GM18526 (cell line): ENCODE results near the gene SPG7.

Source experiments
- POLR2A ChIP-seq: IDR thresholded peaks from 3 replicates; pipeline ENCODE4 v1.6.1; 2011; ENCODE audit not compliant: insufficient read length; ENCODE audit errors: extremely low read depth

The SPG7 gene

DNA sequence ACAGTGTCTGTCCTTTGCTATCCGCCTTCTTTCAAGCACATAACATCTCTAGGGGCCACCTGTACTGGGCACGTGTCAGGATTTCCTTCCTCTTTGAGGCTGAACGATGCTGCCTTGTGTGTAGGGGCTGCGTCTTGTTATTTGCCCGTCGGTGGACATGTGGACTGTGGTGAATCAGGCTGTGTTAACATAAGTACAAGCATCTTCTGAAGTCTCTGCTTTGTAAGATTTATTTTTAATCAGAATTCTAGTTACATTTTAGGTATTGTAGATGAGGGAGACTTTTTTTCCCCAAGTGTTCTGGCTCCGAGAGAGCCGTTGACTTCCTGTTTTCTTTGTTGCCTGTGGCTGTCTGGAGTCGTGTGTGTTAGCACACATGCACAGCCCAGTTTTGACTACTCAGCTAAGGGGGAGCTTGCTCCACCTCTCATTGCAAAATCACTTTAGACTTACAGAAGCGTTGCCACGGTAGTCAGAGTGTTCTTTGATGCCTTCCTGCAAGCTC lies 26.1 kb downstream of the SPG7 start:
- no peak for TF ChIP-seq POLR2A

DNA sequence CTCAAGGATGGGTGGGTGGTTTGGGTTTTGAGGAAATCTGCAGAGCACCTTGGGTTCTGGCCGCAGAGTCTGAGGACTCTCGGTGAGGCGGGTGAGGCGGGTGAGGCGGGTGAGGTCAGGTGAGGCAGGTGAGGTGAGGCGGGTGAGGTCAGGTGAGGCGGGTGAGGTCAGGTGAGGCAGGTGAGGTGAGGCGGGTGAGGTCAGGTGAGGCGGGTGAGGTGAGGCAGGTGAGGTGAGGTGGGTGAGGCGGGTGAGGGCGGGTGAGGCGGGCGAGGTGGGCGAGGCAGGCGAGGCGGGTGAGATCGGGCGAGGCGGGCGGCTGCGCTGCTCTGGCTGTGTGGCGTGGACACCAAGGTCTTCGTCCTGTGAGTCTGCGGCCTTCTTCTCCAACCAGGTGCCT lies 28.2 kb downstream of the SPG7 start:
- no peak for TF ChIP-seq POLR2A

DNA sequence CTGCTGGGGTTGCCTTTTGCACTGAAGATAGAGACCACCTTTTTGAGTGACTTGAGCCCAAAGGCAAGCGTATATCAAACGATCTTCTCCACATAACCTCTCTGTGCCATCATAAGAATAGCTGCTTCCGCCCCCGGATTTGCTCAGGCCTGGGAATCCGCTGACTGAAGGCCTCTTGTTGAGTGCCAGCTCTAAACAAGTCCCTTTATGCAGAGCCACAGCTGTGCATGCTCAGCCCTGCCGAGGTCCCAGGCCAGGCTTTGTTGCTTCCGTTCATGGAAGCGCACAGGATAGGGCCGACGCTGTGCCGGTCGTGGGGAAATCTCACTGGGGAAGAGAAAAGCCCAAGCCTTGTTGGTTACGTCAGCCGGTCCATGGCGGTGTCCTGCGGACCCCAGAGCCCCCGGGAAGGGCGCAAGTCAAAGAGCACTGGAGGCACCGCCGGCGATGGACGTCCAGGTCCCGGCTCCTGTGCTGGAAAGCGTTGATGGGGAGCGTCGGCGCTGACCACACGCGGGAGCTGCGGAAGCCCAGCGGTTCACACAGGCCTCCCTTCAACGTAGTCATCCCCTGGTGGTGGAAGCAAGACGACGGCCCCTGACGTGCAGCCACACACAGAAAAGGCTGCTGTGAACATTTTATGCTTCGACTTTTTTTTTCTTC lies 28.8 kb downstream of the SPG7 start:
- TF ChIP-seq POLR2A, result no peak

DNA sequence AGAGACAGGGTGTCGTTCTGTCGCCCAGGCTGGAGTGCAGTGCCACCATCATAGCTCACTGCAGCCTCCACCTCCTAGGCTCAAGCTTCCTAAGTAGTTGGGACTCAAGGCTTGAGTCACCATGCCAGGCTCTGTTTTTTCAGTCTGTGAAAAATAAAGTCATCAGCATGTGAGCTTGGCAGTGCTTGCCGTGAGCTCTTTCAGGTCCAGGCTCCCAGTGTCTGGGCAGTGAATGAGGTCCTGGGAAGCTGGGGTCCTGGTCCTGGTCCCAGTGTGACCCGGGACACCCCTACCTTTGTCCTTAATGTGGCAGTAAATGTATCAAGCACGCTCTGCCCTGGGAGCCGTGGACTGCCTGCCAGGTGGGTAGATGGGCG lies 29.3 kb downstream of the SPG7 start:
- no peak for TF ChIP-seq POLR2A

DNA sequence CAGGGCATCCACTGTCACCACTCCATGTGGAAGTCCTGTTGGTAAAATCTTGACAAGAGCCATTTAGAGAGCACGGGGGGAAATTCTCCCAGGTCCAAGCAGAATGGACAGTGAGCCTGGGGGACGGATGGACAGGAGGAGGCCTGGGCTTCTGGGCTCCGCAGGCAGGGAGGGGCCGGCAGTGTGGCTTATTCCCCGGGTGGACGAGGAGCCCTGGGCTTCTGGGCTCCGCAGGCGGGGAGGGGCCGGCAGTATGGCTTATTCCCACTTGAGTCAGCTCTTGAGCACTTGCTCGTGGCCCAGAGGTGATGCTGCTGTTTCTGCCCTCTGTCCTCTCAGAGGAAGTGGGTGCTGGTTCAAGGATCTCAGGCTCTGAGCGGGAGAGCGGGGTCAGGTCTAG lies 30.1 kb downstream of the SPG7 start:
- no peak for TF ChIP-seq POLR2A

DNA sequence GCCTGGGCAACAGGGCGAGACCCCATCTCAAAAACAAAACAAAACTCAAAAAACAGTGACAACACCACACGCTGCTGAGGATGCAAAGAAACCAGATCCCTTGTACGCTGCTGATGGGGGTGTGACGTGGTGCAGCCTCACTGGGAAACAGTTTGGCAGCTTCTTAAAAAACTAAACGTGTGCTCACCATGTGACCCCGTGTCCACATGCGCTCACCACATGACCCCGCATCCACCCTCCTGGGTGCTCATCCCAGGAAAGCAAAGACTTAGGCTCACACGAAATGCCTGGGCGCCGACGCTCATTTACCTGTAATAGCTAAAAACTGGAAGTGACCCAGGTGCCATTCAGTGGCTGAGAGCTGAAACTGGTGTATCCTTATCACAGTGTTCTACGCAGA lies 32.4 kb downstream of the SPG7 start:
- TF ChIP-seq POLR2A, result no peak

DNA sequence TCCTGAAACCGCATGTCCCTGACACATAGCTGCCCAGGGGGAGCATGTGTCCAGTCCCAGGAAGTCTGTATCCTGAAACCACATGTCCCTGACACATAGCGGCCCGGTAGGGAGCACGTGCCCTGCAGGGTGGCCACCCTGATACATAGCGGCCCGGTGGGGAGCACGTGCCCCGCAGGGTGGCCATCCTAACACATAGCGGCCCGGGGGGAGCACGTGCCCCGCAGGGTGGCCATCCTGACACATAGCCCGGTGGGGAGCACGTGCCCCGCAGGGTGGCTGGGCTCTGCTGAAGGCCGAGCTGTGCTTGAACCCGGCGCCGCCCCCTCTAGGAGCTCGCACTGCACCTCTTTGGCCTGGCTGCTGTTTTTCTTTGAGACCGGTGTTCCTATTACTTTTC lies 33.6 kb downstream of the SPG7 start:
- TF ChIP-seq POLR2A, result no peak

DNA sequence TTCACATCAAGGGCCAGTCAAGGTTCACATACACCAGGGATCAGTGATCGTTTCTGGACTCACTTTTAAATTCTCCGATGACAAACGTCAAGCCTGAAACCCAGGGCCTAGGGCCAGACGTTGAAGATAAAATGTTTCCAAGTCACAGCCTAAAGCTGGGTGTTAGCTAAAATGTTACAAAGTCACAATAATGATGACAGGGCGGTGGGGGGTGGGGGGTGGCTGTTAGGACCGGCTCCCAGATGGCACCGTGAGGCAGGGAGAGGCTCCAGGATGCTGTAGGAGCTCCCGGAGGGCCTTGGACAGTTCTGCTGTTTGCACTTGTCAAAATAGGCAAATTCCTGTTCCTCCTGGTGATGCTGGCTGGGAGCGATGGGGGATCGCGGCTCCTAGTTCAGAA lies 35.9 kb downstream of the SPG7 start:
- TF ChIP-seq POLR2A, result no peak

DNA sequence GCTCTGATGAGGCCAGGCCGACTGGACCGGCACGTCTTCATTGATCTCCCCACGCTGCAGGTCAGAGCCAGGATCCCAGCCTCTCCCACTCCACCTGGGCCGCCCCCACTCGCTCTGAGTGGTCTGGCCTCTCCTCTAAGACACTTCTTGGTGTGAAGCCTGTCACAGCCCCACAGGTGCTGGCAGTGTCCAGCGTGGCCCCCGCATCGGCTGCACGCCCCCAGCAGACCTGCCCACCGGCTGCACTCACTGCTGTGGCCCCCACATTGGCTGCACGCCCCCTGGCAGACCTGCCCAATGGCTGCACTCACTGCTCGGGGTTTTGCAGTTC lies 36.5 kb downstream of the SPG7 start:
- TF ChIP-seq POLR2A, result no peak

DNA sequence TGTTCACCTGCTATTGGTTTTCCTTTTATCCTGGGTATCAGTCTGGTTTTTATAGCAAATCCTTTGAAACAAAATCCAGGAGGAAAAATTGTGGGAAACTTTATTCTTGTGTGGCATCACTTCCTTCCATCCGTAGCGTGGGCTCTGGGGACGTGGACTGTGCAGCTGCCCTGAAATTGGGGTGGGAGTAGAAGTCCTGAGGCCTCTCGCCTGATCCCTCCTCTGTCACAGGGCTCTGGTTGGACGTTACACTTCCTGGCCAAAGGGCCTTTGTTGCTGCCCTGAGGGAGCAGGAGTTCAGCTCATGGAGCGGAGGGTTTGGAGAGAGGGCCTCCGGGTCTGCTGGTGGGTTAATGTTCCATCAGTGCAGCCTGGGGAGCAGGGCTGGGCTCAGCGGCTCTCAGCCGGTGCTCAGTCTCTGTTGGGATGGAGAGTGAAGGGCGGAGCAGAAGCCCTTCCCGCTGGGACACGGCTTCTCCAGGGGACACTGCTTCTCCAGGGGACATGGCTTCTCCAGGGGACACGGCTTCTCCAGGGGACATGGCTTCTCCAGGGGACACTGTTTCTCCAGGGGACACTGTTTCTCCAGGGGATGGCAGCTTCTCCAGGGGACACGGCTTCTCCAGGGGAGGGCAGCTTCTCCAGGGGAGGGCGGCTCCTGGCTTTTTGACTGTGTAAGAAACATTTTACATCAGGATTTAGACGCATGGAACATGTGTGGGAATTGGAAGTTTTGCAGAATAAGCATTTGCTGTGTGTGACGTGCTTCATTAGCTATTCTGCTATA lies 37.0 kb downstream of the SPG7 start:
- TF ChIP-seq POLR2A, result no peak

DNA sequence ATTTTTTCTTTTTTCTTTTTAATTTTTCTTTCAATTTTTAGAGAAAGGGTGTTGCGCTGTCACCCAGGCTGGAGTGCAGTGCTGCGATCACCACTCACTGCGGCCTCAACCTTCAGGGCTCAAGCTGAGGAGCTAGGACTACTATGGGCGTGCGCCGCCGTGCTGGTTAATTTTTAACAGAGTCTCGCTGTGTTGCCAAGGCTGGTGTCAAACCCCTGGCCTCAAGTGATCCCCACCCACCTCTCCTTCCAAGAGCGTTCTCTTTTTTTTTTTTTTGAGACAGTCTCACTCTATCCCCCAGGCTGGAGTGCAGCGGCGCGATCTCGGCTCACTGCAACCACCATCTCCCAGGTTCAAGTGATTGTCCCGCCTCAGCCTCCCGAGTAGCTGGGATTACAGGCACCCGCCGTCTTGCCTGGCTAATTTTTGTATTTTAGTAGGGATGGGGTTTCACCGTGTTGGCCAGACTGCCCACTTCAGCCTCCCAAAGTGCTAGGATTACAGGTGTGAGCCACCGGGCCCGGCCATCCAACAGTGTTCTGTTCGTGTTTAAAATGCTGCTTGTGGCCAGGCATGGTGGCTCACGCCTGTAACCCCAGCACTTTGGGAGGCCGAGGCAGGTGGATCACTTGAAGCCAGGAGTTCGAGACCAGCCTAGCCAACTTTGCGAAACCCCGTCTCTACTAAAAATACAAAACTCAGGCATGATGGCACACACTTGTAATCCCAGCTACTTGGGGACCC lies 37.8 kb downstream of the SPG7 start:
- no peak for TF ChIP-seq POLR2A

DNA sequence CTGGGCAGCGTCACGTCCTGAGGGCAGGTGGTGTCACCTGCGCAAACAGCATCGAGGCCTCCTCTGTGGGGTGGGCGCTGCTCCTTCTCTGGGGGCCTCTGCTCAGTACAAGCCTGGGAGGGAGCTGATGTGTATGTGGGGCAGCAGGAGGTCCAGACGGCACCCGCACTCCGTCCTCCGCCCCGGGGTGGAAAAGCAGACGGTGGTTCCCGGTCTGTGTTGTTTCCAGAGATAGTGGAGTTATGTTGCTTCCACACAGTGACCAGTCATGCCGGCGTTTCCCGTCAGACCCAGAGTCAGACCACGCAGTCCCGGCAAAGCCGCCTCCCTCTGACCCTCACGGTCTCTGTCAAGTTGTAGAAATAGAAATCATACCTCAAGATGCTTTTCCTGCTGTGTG lies 38.6 kb downstream of the SPG7 start:
- no peak for TF ChIP-seq POLR2A

DNA sequence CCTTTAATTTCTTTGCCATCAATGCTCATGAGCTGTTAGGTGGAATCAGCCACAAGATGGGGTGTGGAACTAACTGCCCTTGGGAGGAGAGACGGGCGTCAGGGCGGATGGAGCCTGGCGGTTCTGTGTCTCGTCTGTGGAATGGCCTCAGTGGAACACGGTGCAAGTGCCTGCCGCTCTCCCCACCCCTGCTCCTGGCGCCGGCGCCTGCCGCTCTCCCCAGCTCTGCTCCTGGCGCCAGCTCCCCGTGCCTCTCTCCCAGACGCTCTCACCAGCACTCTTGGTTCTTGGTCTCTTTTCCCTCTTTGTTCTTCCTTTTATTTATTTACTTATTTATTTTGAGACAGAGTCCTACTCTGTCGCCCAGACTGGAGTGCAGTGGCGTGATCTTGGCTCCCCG lies 39.1 kb downstream of the SPG7 start:
- TF ChIP-seq POLR2A, result no peak

DNA sequence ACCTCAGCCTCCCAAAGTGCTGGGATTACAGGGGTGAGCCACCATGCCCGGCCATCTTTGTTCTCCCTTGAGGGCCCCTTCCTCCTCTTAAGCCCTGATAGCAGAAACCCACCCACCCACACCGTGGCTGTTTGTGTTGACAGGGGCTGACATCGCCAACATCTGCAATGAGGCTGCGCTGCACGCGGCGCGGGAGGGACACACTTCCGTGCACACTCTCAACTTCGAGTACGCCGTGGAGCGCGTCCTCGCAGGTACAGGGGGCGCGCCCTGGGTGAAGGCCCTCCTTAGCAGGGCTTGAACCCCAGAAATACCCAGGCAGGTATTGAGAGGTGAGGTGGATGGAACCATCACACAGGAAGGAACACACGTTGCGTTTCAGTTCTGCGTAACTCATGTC lies 39.7 kb downstream of the SPG7 start:
- TF ChIP-seq POLR2A, result no peak

DNA sequence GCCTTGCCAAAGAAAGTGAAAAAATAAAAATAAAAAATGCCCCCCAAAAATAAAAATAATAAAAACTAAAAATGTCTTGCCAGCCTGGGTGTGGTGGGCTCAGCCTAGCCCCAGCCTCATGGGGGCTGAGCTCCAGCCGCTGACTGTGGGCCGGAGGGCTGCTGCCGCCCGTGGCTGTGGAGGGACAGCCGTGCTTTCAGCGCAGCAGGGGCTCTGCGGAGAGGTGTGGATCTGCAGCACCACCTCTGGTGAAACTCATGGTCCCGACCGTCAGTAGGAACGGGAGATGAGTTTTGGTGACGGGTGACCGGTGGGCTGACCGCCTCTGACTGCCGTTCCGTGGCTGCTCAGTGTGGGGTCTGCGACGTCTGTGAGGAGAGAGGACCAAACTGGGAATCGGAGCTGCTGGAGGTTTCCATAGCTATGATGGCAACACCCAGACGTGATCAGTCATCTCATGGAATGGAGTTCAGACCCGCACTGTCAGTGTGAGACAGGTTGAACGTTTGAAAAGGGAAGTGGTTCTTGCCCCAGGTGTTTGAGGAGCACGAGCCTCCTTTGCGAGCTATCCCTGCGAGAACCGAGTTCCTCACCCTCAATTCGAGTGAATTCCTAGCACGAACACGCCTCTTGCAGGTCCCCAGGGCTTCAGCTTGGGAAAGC lies 40.3 kb downstream of the SPG7 start:
- TF ChIP-seq POLR2A, result no peak

DNA sequence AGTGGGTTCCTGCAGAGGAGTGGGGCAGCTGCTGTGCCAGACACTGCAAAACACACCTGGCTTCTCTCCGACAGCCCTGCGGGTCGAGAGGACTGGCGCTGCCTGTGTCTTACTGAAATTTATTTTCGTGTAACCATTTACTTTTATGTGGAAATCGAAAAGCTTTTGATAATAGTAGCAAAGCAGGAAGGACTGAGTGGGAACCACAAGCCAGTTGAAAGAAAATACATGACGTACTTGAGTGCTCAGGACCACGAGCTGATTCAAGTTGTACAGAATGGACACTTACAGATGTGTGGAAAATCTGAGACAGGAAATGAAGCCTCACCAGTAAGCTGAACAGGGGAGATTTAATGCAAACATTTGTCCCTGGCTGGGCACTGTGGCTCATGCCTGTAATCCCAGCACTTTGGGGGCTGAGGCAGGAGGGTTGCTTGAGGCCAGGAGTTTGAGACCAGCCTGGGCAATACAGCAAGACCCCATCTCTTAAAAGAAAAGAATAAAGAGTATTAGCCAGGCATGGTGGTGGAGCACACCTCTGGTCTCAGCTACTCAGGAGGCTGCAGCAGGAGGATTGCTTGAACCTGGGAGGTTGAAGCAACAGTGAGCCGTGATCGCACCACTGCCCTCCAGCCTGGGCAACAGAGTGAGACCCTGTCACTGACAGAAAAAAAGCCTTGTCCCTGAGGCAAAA lies 41.0 kb downstream of the SPG7 start:
- TF ChIP-seq POLR2A, result no peak
